HG03457 (cell line): ENCODE measurements around the gene ERICH4.
"Not testable (repeated sequence)": the region's sequence is repeated elsewhere in the genome, so short reads cannot be mapped to it uniquely, and the experiment has no call there.

ENCODE experiments used
- ATAC-seq: cut with Tn5 transposase; IDR thresholded peaks from one replicate; pipeline ENCODE4 v1.9.1; 2021; ENCODE audit warnings: moderate number of reproducible peaks; ENCODE audit not compliant: unreplicated experiment

Gene ERICH4, protein sequence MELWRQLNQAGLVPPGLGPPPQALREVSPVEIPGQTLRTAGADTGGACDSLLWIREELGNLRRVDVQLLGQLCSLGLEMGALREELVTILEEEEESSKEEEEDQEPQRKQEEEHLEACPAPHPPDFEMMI

GRCh38 chr19:41442473-41443355 is at the start of gene ERICH4:
Gene ERICH4 (plus strand): TSS chr19:41443156. CDS start chr19:41443170, 14 bp downstream.
- no peak for ATAC-seq

GRCh38 chr19:41395355-41395754 is 47.6 kb upstream of the ERICH4 start:
- ATAC-seq: no peak

- ATAC-seq: peak; percentile 64
These were observed 45.6 kb upstream of the ERICH4 start, which contains the start of the genes BCKDHA and EXOSC5 for GRCh38 chr19:41397086-41398049. Gene BCKDHA (plus strand): TSS chr19:41397818. CDS start chr19:41397828, 10 bp downstream. Gene EXOSC5 (minus strand): TSS chr19:41397359. CDS start chr19:41397328, 31 bp downstream.

DNA sequence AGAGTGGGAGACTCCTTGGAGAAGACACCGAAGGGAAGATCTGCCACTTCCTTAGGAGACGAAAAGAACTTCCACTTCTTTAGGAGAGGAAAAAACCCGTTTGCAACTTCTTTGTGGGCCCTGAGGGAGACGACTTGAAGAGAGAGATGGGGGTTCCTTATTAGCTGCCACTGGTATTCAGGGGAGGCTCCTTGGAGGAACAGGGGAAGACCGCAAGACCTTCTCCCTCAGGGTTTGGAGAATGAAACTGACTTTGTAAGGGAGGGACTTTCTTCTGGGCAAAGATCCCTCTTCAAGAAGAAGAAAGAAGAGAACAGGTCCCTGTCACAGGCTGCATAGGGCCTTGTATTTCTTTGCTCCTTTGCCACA is 44.9 kb upstream of the ERICH4 start:
- ATAC-seq: no peak

DNA sequence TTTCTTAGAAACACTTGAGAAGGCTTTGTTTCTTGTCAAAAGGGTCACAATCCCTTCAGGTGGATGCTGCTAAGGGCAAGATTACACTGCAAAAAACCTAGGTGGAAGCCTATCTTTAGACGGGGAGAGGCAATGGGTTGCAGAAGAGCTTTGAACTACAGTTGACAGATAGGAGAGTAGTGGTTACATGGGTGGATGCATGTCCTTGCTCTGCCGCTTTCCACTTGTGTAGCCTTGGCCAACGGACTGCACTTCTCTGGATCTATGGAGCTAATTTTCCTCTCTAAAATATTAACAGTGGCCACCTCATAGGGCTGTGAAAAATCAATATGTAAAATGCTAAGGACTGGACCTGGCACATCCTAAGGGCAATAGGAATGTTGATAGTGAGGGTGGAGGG is 44.4 kb upstream of the ERICH4 start:
- no peak for ATAC-seq

DNA sequence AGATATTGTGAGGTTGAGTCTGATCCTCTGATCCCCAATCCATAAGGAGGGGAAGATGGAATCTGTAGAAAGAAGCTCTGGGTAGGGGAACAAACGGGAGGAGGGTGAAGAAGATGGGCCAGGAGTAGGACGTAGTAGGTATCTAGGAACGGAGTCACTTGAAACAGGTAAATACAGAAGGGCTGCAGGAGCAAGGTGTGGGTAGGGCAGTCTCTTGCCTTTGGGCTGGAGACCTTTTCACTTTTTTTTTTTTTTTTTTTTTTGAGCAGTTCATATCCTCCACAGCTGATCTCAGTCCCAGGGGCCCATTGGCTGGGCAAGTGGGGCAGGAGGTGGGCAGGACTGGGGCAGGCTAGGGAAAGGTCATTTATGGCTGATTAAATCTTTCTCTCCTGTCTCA is 43.9 kb upstream of the ERICH4 start:
- ATAC-seq: no peak

DNA sequence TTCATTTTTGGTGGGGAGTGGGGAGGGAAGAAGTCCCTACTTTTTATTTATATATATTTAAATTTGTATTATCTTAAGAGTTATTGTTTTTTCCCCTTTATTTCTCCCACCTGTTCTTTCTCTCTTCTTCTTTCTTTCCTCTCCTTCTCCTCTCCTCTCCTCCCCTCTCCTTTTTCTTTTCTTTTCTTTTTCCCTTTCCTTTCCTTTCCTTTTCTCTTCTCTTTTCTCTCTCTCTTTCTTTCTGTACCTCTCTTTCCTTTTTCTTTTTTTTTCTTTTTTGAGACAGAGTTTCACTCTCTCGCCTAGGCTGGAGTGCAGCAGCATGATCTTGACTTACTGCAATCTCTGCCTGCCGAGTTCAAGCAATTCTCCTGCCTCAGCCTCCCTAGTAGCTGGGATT is 43.4 kb upstream of the ERICH4 start:
- no peak for ATAC-seq

- no peak for ATAC-seq
These were observed 41.5 kb upstream of the ERICH4 start for GRCh38 chr19:41401483-41401882.

DNA sequence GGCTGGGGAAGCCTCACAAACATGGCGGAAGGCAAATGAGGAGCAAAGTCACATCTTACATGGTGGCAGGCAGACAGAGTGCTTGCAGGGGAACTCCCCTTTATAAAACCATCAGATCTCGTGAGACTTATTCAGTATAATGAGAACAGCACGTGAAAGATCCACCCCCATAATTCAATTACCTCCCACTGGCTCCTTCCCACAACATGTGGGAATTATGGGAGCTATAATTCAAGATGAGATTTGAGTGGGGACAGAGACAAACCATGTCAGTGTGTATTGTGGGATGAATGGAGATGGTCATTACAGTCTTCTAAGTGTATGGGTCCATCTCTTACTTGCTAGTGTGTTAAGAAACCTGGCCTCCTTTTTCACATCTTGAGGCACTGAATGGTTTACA is 40.9 kb upstream of the ERICH4 start:
- ATAC-seq: no peak

- no peak for ATAC-seq
These were observed 39.6 kb upstream of the ERICH4 start for GRCh38 chr19:41403181-41403970.

- ATAC-seq: no peak
These were observed 37.2 kb upstream of the ERICH4 start for GRCh38 chr19:41405776-41406175.

DNA sequence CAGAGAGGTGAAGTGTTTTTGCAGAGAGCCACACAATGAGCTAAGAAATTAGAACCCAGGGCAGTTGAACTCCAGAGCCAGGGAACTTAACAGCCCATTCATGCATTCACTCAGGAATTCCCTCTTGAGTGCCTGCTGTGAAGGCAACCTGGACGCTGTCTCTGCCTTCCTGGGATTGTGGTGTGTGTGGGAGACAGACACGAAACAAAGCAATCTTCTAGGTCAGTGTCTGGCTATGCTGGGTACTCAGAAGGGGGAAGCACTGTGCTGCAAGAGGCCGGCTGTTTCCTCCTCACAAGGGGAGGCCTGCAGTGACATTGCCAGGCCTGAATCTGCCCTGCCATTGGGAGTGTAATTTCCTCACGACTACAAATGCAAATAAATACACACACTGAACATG is 35.7 kb upstream of the ERICH4 start:
- ATAC-seq: no peak

DNA sequence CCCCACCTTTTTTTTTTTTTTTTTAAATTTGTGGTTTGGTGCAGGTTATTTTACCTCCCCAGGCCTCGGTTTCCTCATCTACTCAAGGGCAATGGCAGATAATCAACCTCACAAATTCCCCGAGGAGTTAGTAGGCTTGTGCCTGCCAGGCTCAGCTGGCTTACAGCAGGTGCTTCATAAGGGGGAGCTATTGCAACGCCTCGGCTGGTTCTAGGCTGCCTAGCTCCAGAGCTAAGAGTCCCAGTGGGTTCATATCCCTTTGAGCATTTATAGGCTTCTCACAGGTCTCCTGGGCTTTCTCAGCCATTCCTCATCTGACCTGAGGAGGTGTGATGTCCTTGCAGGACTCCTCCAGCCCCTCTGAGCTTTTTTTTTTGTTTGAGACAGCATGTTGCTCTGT is 34.7 kb upstream of the ERICH4 start:
- ATAC-seq: no peak

DNA sequence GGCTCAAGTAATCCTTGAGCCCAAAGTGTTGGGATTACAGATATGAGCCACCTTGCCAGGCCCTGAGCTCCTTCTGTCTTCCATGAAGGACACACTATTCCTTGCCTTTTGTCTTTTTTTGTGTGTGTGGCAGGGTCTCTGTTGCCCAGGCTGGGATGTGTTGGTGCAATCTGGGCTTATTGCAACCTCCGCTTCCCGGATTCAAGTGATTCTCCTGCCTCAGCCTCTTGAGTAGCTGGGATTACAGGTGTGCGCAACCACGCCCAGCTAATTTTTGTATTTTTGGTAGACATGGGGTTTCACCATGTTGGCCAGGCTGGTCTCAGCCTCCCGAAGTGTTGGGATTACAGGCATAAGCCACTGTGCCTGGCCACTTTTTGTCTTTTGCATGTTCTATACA is 34.1 kb upstream of the ERICH4 start:
- ATAC-seq: not testable (repeated sequence)

DNA sequence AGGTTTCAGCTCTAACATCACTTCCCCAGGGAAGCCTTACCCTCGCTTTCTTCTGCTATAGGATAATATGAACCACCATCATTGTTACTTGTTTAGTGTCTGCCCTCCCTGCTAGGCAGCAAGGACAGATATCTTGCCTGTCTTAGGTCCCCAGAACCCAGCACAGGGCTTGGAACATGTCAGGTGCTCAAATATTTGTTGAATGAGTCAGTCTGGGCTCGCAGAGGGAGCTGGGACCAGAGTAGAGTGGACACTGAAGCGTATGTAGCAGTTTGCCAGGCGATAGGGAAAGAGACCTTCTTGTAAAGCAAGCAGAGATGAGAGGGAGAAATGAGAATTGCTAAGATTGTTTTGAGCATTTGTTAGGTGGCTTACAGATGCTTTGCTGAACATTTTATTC is 33.7 kb upstream of the ERICH4 start:
- ATAC-seq: no peak

- ATAC-seq: no peak
These were observed 32.5 kb upstream of the ERICH4 start for GRCh38 chr19:41410336-41411054.

- no peak for ATAC-seq
These were observed 31.6 kb upstream of the ERICH4 start for GRCh38 chr19:41411100-41411967.

DNA sequence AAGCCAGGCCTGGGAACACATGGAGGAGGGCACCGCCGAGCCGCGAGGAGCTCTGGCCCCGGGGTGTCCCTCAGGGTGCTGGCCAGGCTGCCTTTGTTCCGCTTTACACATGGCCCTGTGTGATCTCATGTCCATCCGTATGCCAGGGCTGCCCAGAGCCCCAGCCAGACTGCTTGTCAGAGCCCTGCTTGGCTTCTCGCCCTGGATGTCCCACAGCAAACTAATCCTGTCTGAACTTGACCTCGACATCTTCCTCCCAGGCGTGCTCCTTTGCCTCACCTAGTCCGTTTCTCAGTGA is 31.0 kb upstream of the ERICH4 start:
- ATAC-seq: no peak

DNA sequence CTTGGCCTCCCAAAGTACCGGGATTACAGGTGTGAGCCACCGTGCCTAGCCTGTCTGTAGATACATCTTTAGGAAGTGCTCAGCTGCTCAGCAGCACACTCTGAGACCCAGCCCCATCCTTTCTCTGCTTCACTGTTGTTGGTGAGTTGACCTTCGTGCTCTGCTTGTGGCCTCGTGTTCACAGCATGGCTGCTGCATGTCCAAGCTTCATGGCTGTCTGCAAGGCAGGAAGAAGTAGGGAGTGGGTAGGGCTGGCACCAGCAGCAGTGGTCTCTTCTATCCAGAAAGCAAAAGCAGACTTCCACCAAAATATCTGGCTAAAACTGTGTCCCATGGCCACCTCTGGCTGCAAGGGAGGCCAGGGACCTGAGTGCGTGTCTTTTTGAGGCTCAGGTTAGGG is 30.0 kb upstream of the ERICH4 start:
- no peak for ATAC-seq
